Measurements from ENCODE around the gene ASB4.

Gene ASB4

GRCh38 chr7:95525503-95525902 lies 39.8 kb downstream of the ASB4 start:
- no peak for DNase-seq (ENCODE audit: low read depth in 2 of 3, low spot score in 1 of 3)

- no peak for DNase-seq (ENCODE audit: low read depth in 2 of 3, low spot score in 1 of 3)
Measured at GRCh38 chr7:95526128-95526738, 40.5 kb downstream of the ASB4 start.

- DNase-seq (ENCODE audit: low read depth in 2 of 3, low spot score in 1 of 3), result peak in 1 of 3 donors; percentile 5
Measured at GRCh38 chr7:95527033-95527775, 41.5 kb downstream of the ASB4 start.

DNA sequence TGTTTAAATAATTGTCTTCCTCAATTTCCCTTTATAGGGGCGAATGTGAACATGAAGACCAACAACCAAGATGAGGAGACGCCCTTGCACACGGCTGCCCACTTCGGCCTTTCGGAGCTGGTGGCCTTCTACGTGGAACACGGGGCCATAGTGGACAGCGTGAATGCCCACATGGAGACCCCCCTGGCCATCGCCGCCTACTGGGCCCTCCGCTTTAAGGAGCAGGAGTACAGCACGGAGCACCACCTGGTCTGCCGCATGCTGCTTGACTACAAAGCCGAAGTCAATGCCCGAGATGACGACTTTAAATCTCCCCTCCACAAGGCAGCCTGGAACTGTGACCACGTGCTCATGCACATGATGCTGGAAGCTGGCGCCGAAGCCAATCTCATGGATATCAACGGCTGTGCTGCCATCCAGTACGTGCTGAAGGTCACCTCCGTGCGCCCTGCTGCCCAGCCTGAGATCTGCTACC lies 42.1 kb downstream of the ASB4 start:
- DNase-seq (ENCODE audit: low read depth in 2 of 3, low spot score in 1 of 3), result no peak

- no peak for DNase-seq (ENCODE audit: low read depth in 2 of 3, low spot score in 1 of 3)
Measured at GRCh38 chr7:95529701-95530100, 44.0 kb downstream of the ASB4 start.

DNA sequence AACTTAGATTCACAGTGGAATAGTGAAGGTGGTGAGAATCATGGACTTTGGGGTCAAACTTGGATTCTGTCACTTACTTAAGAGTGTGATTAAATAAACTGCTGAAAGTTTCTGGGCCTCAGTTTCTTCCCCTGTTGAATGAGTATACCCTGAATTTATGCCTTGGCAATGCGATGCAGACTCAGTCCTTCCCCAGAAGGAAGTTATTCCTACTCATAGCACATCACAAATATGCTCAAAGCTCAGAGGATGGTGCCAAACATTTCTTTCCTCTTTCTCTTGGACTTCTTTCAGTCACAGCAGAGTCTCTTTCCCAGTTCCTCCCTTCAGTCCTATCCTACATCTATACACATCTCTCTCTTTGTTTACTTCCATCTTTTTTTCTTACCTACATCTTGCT lies 45.1 kb downstream of the ASB4 start:
- no peak for DNase-seq (ENCODE audit: low read depth in 2 of 3, low spot score in 1 of 3)

DNA sequence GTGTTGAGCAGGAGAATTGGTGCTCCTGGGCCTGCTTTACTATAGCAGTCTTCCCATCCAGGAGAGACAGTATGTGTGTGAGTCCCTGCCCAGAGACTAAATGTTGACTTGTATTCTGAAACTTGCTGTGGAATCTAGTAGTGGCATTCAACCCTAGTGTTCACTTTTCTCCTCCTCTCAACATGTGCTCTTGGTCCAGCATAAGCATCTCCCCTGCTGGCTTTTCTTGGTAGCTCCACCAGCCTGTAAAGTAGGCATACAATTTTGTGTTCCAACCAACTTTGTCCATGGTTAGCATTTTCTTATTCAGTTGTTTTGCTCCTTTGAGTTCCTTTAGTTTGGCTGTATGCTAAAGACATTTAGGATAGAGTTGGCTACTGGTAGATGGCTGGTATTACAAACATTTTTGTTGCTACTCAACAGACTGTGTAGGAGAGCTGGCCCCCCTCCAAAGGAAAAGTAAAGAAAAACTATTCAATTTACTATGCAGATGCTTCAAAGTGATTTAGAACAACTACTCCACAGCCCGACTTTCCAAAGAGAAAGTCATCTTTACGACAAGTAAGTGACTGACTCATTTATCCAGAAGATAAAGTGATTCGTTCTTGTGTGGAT lies 46.0 kb downstream of the ASB4 start:
- DNase-seq (ENCODE audit: low read depth in 2 of 3, low spot score in 1 of 3), result no peak

DNA sequence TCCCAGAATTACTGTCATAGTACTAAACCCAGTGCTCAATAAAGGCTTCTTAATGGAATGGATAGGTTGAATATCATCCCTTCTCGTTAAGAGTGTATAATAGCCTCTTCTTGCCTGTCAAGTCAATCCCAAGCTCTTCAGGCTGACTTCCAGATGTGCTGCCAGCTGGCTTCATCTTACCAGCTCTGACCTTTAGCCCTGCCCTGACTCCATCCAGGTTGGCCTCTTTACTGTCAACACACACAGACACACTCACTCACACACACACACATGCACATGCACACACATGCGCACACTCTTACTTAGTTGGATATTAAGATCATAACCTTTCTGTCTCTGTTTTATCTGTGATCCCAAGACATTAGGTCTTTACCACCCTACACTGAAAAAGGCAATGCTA lies 49.1 kb downstream of the ASB4 start:
- DNase-seq (ENCODE audit: low read depth in 2 of 3, low spot score in 1 of 3), result no peak

- DNase-seq (ENCODE audit: low read depth in 2 of 3, low spot score in 1 of 3), result no peak
Measured at GRCh38 chr7:95535662-95536061, 49.9 kb downstream of the ASB4 start.

- no peak for DNase-seq (ENCODE audit: low read depth in 2 of 3, low spot score in 1 of 3)
Measured at GRCh38 chr7:95536656-95537311, 51.0 kb downstream of the ASB4 start.

DNA sequence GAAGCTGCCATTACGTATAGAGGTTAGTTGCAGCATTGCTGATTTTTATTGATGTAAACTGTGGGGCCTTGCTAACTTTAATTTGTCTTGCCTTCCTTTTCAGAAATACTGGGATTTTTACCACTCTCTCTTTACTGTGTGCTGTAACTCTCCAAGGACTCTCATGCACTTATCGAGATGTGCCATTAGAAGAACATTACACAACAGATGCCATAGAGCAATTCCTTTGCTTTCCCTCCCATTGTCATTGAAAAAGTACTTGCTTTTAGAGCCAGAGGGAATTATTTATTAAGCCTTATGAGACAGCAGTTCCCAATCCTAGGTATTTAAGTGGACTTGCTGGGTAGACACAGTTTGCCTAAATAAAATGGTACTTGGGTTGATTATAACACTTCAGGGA lies 51.7 kb downstream of the ASB4 start:
- no peak for DNase-seq (ENCODE audit: low read depth in 2 of 3, low spot score in 1 of 3)

GRCh38 chr7:95539426-95539825 lies 53.7 kb downstream of the ASB4 start:
- no peak for DNase-seq (ENCODE audit: low read depth in 2 of 3, low spot score in 1 of 3)

DNA sequence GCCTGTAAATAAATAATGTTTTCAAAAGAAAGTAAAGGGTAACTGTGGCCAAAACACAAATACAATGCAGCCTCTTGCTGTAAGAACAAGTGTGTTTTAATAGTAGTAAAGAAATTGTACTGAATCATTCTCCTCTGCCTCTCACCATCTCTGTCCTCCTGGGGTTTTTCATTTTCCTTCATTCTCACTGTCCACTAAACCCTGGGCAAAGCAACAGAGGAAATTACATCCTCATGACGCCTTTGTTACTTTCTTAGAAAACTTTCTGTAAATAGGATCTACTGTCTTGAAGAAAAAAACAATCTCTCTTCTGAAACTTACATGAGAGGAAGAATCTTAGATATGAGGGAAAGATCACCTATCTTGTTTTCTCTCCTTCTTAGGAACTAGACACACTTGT lies 54.6 kb downstream of the ASB4 start:
- DNase-seq (ENCODE audit: low read depth in 2 of 3, low spot score in 1 of 3), result no peak

GRCh38 chr7:95543312-95543711 lies 57.6 kb downstream of the ASB4 start:
- DNase-seq (ENCODE audit: low read depth in 2 of 3, low spot score in 1 of 3), result no peak

GRCh38 chr7:95544171-95544570 lies 58.4 kb downstream of the ASB4 start:
- DNase-seq (ENCODE audit: low read depth in 2 of 3, low spot score in 1 of 3), result no peak

DNA sequence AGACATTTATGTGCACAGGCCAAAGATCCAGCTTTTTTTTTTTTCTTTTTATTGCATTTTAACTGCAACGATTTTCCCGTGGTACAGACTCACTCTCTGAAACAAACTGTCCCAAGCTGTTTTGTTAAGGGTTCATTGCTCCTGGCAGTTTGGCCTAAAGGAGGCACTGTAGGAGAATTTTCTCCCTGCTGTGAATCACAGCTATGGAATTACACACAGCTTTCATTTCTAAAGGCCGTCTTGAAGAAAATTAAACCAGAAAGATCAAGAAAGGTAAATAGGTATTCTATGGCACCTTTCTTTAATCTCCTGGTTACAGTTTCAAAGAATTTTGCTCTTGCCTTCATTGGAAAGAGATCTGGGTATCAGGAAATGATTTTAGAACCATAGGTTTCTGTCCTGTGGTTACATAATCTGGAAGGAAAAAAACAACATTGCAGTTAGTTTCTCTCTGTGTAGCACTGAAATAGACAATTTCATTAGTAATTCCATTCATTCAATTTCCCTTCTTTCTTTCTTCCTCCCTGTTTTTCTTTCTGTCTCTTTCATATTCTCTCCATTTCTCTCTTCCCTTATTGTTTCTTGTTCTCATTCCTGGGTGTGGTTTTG lies 59.4 kb downstream of the ASB4 start:
- DNase-seq (ENCODE audit: low read depth in 2 of 3, low spot score in 1 of 3), result no peak

GRCh38 chr7:95545673-95546072 lies 59.9 kb downstream of the ASB4 start:
- DNase-seq (ENCODE audit: low read depth in 2 of 3, low spot score in 1 of 3), result no peak

DNA sequence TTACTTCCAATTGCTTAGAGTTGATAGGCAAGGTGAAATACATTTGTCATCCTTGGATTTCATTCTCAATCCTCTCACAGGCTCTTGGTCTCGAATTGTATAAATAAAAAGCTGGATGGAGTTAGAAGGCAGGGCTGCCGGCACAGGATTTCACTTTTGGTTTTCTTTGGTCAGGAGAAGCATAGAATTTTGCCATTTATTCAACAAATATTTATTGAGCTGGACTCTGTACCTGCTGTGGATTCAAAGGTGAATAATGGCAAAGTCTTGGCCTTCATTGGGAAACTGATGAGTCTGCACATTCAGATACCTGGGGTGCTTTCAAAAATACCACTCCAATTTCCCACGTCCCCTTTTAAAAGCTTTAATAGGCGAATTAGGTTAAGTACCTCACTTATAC lies 60.9 kb downstream of the ASB4 start:
- no peak for DNase-seq (ENCODE audit: low read depth in 2 of 3, low spot score in 1 of 3)

DNA sequence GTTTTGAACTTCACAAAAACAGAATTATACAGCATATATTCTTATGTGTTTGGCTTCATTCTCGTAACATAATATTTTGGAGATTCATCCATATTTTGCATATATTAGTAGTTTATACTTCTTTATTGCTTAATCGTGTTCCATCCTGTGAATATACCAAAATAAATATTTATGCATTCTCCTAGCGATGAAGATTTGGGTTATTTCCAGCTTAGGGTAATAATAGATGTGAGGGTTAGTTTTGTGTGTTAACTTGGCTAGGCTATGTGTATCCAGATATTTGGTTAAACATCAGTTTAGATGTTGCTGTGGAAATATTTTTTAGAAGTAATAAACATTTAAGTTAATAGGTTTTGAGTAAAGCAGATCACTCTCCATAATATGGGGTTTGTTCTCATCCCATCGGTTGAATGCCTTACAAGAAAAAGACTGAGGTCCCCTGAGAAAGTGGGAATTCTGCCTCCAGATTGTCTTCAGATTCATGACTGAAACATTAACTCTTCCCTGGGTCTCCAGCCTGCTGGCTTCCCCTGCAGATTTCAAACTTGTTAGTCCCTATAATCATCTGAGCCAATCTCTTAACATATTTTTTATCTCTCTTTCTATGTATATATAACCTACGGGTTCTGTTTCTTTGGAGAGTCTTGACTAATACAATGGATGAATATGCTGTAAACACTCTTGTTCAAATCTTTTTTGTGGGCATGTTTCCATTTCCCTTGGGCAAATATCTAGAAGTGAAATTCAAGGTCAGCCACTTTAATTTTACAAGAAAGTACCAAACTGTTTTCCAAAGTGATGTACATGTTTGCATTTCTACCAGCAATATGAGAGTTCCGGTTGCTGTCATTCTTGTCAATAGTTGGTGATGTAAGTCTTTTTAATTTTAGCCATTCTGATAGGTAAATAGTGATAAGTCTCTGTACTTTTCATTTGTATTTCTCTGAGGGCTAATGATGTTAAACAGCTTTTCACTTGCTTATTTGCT lies 61.9 kb downstream of the ASB4 start:
- DNase-seq (ENCODE audit: low read depth in 2 of 3, low spot score in 1 of 3), result no peak

- DNase-seq (ENCODE audit: low read depth in 2 of 3, low spot score in 1 of 3), result no peak
Measured at GRCh38 chr7:95549818-95550529, 64.2 kb downstream of the ASB4 start.
